ENCODE measurements around the gene ZNF552. TPM values are rescaled to one million over a fixed set of nuclear protein-coding genes. Genes with fewer than 3 reads are reported as not detected.

Gene ZNF552
- total RNA-seq, 3 donors from 2014 or later: 18.7 to 33.1 (median 27.9) TPM

DNA sequence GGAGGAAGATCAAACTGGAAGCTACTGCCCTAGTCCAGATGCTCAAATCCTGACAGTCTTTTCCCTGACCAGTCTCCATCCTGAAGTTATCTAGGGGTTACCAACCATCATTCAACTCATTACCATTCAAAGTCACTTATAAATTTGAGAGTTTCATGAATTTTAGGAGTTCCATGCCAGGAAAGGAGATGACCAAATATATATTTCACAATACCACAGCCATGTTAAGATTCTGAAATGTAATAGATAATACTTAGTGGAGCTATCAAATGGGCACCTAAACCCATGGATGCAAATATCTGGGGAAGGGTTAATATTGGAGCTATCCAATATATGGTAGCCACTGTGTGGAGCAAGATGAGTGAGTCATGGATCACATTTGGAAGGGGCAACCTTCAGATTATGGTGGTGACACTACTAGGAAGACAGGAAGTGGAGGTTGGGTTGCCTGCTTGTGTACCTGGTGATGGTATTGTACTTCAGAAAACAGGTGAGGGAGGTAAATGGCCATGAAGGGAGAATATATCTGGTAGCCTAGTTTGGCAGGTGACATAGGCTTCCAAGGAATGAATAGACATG, 26.5 kb downstream of the ZNF552 start:
- TF ChIP-seq, protein P1, sequence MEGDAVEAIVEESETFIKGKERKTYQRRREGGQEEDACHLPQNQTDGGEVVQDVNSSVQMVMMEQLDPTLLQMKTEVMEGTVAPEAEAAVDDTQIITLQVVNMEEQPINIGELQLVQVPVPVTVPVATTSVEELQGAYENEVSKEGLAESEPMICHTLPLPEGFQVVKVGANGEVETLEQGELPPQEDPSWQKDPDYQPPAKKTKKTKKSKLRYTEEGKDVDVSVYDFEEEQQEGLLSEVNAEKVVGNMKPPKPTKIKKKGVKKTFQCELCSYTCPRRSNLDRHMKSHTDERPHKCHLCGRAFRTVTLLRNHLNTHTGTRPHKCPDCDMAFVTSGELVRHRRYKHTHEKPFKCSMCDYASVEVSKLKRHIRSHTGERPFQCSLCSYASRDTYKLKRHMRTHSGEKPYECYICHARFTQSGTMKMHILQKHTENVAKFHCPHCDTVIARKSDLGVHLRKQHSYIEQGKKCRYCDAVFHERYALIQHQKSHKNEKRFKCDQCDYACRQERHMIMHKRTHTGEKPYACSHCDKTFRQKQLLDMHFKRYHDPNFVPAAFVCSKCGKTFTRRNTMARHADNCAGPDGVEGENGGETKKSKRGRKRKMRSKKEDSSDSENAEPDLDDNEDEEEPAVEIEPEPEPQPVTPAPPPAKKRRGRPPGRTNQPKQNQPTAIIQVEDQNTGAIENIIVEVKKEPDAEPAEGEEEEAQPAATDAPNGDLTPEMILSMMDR (IDR thresholded peaks at IDR 0.05): no peak

DNA sequence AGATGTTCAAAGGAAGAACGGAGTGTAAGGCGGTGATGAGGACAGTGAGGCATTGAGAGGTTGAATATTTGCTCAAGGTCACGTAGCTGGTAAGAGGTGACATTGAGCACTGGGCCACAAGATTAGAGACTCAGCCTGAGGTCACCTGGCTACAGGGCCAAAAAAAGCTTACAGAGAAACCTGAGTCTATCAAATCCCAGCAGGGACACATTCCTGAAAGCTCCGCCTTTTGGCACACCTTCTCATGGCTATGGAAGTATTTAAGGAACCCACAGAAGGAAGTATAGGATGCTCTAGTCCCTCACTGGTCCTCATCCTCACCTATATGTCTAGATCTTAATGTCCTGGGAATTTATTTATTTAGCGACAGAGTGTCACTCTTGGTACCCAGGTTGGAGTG, 27.8 kb downstream of the ZNF552 start:
- intact Hi-C loops (cut with DNase I, micrococcal nuclease): no loop called here
- DNase-seq: no peak
- ATAC-seq: no peak
- no peaks in the 10 kb centered on the region for H3K4me1 ChIP-seq (ENCODE audit: low read depth)
- H3K4me3 ChIP-seq: no peak overlapping the region
- peaks cover 68% of the 10 kb centered on the region for H3K9me3 ChIP-seq
- TF ChIP-seq, protein P1 (IDR thresholded peaks at IDR 0.05): no peak
- no peaks in the 10 kb centered on the region for H3K36me3 ChIP-seq (ENCODE audit: low read depth)

More for the DNA sequence above, 26.5 kb downstream of the ZNF552 start:
- H3K4me3 ChIP-seq: no peak overlapping the region
- peaks cover 55% of the 10 kb centered on the region for H3K9me3 ChIP-seq
- H3K36me3 ChIP-seq (ENCODE audit: low read depth): no peaks in the 10 kb centered on the region
- intact Hi-C loops (cut with DNase I, micrococcal nuclease): no loop called here
- no peak for ATAC-seq
- no peaks in the 10 kb centered on the region for H3K4me1 ChIP-seq (ENCODE audit: low read depth)
- no peak for DNase-seq

DNA sequence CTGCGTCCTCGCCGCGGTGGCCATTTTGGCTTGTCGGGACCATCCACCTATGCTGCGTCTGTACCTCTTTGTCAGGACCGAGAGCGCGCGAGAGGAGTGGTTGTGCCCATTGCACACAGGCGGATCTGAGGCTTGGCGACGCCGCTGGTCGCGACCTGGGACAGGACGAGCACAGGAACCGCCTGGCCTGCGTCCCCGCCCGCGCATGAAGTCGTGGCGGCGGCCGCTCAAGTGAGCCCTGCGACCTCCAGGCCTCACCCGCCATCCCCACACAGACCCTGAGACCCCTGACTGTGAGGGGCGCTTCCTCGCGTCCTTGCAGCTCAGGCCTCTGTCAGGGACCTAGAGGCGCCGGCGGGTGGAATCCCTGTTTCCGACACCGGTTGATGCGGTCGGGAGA, 28.4 kb downstream of the ZNF552 start:
- intact Hi-C loops (cut with DNase I, micrococcal nuclease): no loop called here
- no peaks in the 10 kb centered on the region for H3K4me1 ChIP-seq (ENCODE audit: low read depth)
- no peaks in the 10 kb centered on the region for H3K36me3 ChIP-seq (ENCODE audit: low read depth)
- TF ChIP-seq, protein P1 (IDR thresholded peaks at IDR 0.05): no peak
- DNase-seq: no peak
- H3K9me3 ChIP-seq: peaks cover 74% of the 10 kb centered on the region
- H3K4me3 ChIP-seq: no peak overlapping the region
- ATAC-seq: no peak

DNA sequence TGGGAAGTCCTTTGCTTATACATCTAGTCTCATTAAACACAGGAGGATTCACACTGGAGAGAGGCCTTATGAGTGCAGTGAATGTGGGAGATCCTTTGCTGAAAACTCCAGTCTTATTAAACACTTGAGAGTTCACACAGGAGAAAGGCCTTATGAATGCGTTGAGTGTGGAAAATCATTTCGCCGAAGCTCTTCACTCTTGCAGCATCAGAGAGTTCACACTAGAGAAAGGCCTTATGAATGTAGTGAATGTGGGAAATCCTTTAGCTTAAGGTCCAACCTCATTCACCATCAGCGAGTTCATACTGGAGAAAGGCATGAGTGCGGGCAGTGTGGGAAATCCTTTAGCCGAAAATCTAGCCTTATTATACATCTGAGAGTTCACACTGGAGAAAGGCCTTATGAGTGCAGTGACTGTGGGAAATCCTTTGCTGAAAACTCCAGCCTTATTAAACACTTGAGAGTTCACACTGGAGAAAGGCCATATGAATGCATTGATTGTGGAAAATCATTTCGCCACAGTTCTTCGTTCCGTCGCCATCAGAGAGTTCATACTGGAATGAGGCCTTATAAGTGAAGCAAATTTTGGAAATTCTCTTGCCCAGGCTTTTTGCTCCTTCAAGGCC, 35.4 kb downstream of the ZNF552 start:
- intact Hi-C loops (cut with DNase I, micrococcal nuclease): no loop called here
- DNase-seq (no peak), ATAC-seq (no peak)
- peaks cover 10% of the 10 kb centered on the region for H3K36me3 ChIP-seq (ENCODE audit: low read depth)
- H3K9me3 ChIP-seq: peaks cover 97% of the 10 kb centered on the region
- no peaks in the 10 kb centered on the region for H3K4me1 ChIP-seq (ENCODE audit: low read depth)
- no peak overlapping the region for H3K4me3 ChIP-seq
- TF ChIP-seq, protein P1 (IDR thresholded peaks at IDR 0.05): no peak

DNA sequence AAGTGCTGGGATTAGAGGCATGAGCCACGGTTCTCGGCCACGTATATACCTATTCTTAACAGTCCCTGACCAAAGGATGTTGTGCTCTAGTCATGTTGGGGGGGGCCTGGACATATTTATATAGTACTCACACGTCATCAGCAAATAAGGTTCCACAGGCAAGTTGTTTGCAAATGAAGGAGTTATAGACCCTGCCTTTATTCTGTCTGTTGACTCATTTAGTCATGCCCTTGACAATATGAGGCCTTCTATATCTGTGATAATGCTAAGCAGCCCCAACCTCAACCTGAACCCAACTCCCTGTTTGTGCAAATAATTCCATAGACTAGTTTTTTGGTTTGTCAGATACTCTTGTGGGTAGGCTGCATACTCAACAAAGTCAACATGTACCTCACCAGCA, 36.4 kb downstream of the ZNF552 start:
- Histone ChIP-seq H3K36me3 (ENCODE audit: low read depth) (peaks cover 10% of the 10 kb centered on the region), H3K9me3 (peaks cover 97% of the 10 kb centered on the region), H3K4me3 (no peak overlapping the region), H3K4me1 (ENCODE audit: low read depth) (no peaks in the 10 kb centered on the region)
- ATAC-seq (no peak), DNase-seq (no peak)
- TF ChIP-seq, protein P1 (IDR thresholded peaks at IDR 0.05): no peak
- intact Hi-C loops (cut with DNase I, micrococcal nuclease): no loop called here
